ENCODE measurements around the gene SEC22A.

Gene SEC22A

GRCh38 chr3:123267821-123268220 is 66.1 kb downstream of the SEC22A start:
- DNase-seq: no peak

- DNase-seq: no peak
Observed at GRCh38 chr3:123270818-123271217, 69.1 kb downstream of the SEC22A start.

GRCh38 chr3:123271466-123272159 is 69.9 kb downstream of the SEC22A start:
- no peak for DNase-seq

- DNase-seq: peak; percentile 50
Observed at GRCh38 chr3:123272547-123272946, 70.8 kb downstream of the SEC22A start.

GRCh38 chr3:123275691-123276090 is 73.9 kb downstream of the SEC22A start:
- DNase-seq: no peak

GRCh38 chr3:123276346-123277006 is 74.7 kb downstream of the SEC22A start:
- no peak for DNase-seq

GRCh38 chr3:123277106-123277505 is 75.4 kb downstream of the SEC22A start:
- DNase-seq: no peak

GRCh38 chr3:123278446-123278845 is 76.7 kb downstream of the SEC22A start:
- DNase-seq: no peak

- no peak for DNase-seq
Observed at GRCh38 chr3:123279121-123279520, 77.4 kb downstream of the SEC22A start.

- no peak for DNase-seq
Observed at GRCh38 chr3:123281406-123281805, 79.7 kb downstream of the SEC22A start.

GRCh38 chr3:123281929-123282328 is 80.2 kb downstream of the SEC22A start:
- DNase-seq: no peak

- no peak for DNase-seq
Observed at GRCh38 chr3:123282461-123282860, 80.7 kb downstream of the SEC22A start.

- no peak for DNase-seq
Observed at GRCh38 chr3:123283074-123283473, 81.3 kb downstream of the SEC22A start.

- no peak for DNase-seq
Observed at GRCh38 chr3:123283657-123284398, 82.1 kb downstream of the SEC22A start.

- no peak for DNase-seq
Observed at GRCh38 chr3:123284399-123285010, 82.8 kb downstream of the SEC22A start.

- DNase-seq: no peak
Observed at GRCh38 chr3:123285066-123285465, 83.3 kb downstream of the SEC22A start.

GRCh38 chr3:123285479-123285878 is 83.7 kb downstream of the SEC22A start:
- no peak for DNase-seq

GRCh38 chr3:123285931-123286307 is 84.2 kb downstream of the SEC22A start:
- DNase-seq: no peak

GRCh38 chr3:123286308-123287023 is 84.7 kb downstream of the SEC22A start:
- peak; percentile 70 for DNase-seq

- no peak for DNase-seq
Observed at GRCh38 chr3:123287051-123287961, 85.6 kb downstream of the SEC22A start.

- DNase-seq: no peak
Observed at GRCh38 chr3:123287962-123288302, 86.2 kb downstream of the SEC22A start.

Data from fibroblast of skin of back (primary cell).